Epithelial cell of esophagus (primary cell): ENCODE data around the gene WNT9A.

Experiments used
- DNase-seq: peaks from one replicate; pipeline ENCODE4 v3.0.0; 2010; ENCODE audit warnings: low read depth
- H3K4me3 ChIP-seq: 2 replicates; pipeline ENCODE4 v1.5.1; 2011; ENCODE audit warnings: mild to moderate bottlenecking, low read length, control low read depth
- CTCF ChIP-seq: IDR thresholded peaks from 2 replicates; pipeline ENCODE4 v1.5.1; 2011; ENCODE audit warnings: low read depth, mild to moderate bottlenecking, low read length, control low read depth, inconsistent platforms; ENCODE audit not compliant: insufficient read depth; ENCODE audit errors: missing control alignments

Gene WNT9A

GRCh38 chr1:227939791-227940771 is 7.7 kb downstream of the WNT9A start:
- no peak overlapping the region for H3K4me3 ChIP-seq
- TF ChIP-seq CTCF, result no peak
- DNase-seq, result no peak

GRCh38 chr1:227938911-227939790 is 8.6 kb downstream of the WNT9A start:
- no peak overlapping the region for H3K4me3 ChIP-seq
- TF ChIP-seq CTCF, result no peak
- DNase-seq, result no peak

GRCh38 chr1:227938276-227938675 is 9.5 kb downstream of the WNT9A start:
- H3K4me3 ChIP-seq, result no peak overlapping the region
- DNase-seq, result no peak
- TF ChIP-seq CTCF, result no peak

GRCh38 chr1:227937838-227938145 is 9.9 kb downstream of the WNT9A start:
- H3K4me3 ChIP-seq, result no peak overlapping the region
- DNase-seq, result no peak
- TF ChIP-seq CTCF, result no peak

GRCh38 chr1:227937031-227937837 is 10.5 kb downstream of the WNT9A start:
- DNase-seq, result no peak
- TF ChIP-seq CTCF, result no peak
- H3K4me3 ChIP-seq, result no peak overlapping the region

- TF ChIP-seq CTCF, result no peak
- no peak for DNase-seq
- H3K4me3 ChIP-seq, result no peak overlapping the region
These were observed 11.9 kb downstream of the WNT9A start for GRCh38 chr1:227935826-227936225.
